Measurements from ENCODE around the gene STX2.
"Not testable (repeated sequence)": the region's sequence is repeated elsewhere in the genome, so short reads cannot be mapped to it uniquely, and the experiment has no call there.

Gene STX2

GRCh38 chr12:130795906-130796305 lies 43.1 kb downstream of the STX2 start:
- no peak for DNase-seq

DNA sequence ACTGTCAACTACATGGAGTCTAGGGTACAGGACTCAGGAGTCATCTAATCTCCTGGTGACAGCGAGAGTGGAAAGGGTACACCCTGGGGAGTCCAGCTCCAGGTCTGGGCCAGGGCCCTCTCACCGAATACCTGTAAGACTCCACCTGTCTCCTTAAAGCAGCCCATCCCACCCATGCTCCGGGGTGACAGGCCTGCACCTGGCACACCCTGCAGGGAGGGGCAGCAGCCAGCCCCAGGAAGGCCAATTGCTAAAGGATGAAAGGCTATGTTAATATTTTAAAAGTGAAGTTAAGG lies 45.5 kb downstream of the STX2 start:
- DNase-seq = no peak

DNA sequence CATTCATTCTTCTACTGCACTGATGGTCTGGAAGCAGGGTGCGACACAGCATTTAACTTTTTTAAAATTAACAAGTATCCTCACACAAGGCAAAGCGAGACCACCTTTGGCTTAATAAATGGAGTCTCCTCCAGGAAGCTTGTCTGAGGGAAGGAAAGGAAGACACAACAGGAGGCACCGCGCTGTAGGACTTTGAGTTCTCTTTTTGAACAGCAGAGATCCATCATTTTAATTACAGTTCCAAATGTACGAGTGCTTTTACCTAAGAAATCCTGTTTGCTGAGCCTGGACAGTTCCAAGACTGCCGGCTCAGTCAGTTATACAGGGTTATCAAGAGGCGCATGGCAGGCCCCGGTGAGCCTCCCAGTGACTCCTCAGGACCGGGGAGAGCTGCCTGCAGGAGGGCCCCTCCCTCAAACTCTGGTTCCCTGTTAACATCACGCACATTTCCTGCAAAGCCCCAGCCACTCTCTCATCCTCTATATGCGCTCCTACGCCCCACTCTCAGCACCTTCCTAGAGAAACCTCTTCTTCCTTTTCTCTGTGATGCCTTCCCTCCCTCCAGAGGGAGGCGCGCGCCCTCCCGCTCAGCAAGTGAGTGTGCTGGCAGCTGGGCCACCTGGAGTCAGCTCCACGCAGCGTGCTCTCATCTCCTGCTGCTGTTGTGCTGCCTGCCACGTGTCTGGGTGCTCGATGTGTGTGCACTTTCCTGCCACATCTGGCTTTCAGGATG lies 46.1 kb downstream of the STX2 start:
- DNase-seq = peak; percentile 36

DNA sequence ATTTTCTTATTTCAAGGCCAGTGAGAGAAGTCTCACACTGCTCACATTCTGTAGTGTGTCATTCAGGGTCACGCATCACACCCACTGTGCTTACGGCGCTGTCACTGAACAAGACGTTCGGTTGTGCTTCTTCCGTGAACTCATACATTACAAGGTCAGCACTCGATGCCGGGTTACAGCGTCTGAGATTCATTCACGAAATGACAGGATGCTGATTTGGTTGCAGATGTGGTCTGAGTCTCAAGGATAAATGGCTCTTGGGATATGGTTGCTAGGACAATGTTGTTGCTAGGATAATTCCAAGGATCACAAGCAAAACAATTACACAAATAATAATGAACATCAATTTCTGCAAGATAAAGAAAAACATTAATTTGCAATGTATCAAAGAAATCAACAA lies 47.4 kb downstream of the STX2 start:
- DNase-seq = no peak

GRCh38 chr12:130788515-130788914 lies 50.5 kb downstream of the STX2 start:
- DNase-seq = no peak

DNA sequence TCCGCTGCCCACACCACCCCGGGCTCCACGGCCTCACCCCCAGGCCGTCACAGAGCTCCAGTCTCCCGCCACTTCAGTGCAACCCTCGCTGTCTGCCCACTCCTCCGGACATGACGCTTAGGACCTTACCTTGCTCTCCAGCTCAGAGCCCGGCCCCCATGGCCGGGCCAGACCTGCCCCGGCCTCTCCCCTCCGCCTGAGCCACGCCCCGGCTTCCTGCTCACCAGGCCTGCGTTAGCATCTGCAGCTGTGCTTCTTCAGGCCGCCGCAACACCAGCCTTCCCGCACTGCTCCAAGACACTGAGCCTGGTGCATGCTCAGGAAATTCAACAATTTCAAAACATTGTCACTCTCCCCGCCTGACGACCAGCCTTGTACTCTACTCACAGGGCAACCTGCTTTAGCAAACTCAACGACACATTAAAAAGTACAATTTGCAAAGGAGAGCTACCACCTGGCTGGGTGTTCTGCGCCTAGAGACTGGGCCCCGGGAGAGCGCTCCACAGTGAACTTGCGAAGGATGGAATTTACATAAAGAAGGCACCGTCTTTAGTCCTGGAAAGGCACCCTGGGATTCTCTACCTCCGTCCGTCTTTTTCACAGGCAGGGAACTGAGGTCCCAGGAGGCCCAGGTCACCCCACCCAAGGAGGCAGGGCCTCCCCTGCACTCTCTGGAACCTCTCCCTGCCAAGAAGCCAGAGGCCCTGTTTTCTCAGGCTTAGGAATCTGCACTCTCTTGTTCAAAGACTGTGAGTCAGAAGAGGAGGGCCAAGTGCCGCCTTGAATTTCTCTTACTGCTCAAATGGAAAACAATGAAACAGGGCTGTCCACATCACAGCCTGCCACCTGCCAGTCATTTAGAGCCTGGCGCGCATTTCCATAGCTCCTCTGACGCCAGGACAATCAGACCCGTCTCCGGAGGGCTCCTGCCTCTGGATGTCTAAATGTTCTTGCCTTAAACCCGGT lies 51.3 kb downstream of the STX2 start:
- no peak for DNase-seq

DNA sequence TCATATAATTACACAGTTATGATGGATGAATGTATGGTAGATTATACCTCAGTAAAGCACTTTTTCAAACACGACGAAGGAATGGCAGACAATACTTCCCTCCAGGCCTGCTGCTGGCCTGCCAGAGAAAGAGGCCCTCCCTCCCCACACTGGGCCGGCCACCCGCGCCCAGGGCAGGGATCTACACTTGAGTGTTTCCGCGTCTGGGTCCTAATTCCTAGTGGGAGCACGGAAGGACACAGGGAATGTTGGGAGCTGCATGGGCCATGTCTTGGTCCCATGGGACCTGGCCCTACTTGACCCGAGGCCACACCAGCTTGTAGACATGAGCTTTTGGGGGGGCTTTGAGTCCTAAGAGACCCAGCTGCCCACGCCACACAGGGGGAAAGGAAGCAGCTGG lies 52.0 kb downstream of the STX2 start:
- no peak for DNase-seq

- DNase-seq = no peak
Measured at GRCh38 chr12:130783110-130783715, 55.8 kb downstream of the STX2 start.

GRCh38 chr12:130782245-130782644 lies 56.8 kb downstream of the STX2 start:
- not testable (repeated sequence) for DNase-seq

- no peak for DNase-seq
Measured at GRCh38 chr12:130780880-130781575, 58.0 kb downstream of the STX2 start.

DNA sequence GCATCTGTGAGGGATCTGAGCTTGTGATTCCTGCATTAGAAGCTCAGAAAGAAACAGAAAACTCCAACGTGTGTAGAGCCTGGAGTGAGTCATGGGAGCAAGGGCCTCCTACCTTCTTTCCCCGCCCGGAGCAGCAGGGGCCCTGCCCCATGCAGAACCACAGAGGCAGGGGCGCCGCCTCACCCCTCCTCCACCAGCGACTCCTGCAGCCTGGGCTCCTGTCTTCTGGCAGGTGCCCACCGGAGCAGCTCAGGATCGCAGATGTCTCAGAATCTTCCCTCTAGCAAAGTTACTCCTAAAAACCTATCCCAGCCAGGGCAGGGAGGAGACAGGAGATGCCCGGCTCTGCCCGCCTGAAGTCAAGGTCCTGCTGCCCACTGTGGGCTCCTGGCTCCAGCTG lies 58.7 kb downstream of the STX2 start:
- no peak for DNase-seq

GRCh38 chr12:130778776-130779175 lies 60.3 kb downstream of the STX2 start:
- no peak for DNase-seq

DNA sequence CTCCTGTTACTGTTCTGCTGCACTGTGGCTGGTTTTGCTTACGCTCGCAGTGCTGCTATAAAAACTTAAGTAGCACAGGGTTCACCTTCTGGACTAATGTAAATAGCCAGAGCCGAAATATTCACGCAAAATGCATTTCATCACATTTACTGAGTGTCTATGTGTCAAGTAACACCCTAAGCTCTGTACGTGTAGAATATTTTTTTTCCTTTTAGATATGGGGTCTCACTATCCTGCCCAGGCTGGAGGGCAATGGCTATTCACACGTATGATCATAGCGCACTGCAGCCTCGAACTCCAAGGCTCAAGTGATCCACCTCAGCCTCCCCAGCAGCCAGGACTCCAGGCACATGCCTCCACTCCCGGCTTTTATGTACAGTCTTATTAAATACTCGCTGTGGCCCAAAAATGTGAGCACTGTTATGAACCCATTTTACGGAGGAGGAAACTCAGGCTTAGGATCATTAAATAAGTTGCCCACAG lies 62.2 kb downstream of the STX2 start:
- no peak for DNase-seq

DNA sequence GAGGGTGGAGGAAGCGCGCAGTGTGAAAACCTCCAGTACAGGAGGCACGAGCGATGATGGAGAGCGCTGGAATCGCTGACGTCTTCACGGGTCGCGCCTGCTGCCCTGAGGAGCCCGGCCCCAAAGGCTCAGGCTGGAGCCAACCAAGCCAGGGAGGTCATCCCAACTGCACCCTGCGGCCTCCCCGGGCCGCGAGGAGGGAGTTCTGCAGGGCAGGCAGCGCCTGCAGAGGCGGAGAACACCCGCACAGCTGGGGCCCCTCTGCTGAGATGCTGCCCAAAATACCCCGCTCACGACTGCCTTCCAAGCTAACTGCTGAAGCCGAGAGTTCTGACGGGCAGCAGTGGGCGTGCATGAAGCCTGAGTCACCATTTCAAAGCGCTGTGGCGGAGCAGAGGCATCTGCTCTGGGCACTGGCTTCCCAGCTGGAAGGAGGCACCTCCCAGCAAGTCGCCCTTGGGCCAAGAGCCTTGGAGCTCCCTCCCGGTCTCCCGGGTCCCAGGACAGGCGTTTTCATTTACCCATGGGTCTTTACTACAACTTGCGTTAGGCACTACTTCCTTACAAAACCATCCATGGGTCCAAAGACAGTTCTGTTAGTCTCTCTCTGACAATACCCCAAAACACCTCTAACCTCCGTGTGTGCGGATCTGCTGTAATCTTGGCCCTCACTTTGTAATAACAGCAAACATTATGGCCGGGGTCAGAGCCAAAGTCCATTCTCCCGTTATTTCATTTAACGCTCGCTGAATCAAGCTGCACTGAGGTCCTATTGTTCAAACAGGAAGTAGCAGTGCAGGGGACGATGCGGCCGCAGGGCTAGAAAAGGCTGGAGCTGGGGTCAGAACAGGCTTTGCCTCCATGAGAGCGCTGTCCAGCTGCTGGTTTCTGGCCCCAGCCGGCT lies 62.8 kb downstream of the STX2 start:
- peak; percentile 37 for DNase-seq

GRCh38 chr12:130770413-130771028 lies 68.5 kb downstream of the STX2 start:
- no peak for DNase-seq

- peak; percentile 67 for DNase-seq
Measured at GRCh38 chr12:130768120-130768519, 70.9 kb downstream of the STX2 start.

DNA sequence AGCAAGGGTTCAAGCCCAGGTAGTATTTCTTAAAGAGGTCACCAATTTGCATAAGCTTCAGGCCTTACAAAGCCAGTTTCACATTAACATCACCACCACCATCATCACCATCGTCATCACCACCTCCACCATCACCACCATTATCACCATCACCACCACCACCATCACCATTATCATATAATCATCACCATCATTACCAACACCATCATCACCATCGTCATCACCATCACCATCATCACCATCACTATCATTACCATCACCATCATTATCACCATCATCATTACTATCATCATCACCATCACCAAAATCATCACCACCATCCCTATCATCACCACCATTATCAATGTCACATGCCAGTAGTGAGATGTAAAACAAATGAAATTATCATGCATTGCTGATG lies 72.6 kb downstream of the STX2 start:
- no peak for DNase-seq

GRCh38 chr12:130765186-130765659 lies 73.8 kb downstream of the STX2 start:
- peak; percentile 5 for DNase-seq

- DNase-seq = peak; percentile 36
Measured at GRCh38 chr12:130764475-130765185, 74.4 kb downstream of the STX2 start.

DNA sequence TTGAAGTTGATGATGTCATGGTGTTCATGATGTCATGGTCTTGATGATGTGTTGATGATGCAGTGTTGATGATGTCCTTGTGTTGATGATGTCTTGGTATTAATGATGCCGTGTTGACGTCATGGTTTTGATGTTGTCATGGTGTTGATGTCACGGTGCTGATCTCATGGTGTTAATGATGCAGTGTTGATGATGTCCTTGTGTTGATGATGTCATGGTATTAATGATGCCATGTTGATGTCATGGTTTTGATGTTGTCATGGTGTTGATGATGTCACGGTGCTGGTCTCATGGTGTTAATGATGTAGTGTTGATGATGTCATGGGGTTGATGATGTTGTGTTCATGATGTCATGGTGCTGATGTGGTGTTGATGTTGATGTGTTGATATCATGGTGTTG lies 75.0 kb downstream of the STX2 start:
- peak; percentile 12 for DNase-seq

- no peak for DNase-seq
Measured at GRCh38 chr12:130762319-130762675, 76.8 kb downstream of the STX2 start.

All from activated CD4-positive, alpha-beta T cell treated with anti-CD3 and anti-CD28 coated beads, Interleukin-2, amount 50 U/mL, for 16 hours (primary cell).